Measurements from ENCODE around the gene SIGLEC5. TPM values are rescaled to one million over a fixed set of nuclear protein-coding genes. Genes with fewer than 3 reads are reported as not detected.

SIGLEC5 gene
- total and polyA plus RNA-seq, 2 of the 13 experiments (the other 11 are each of a cell fraction or from before 2014, with no cell fraction given): not detected

DNA sequence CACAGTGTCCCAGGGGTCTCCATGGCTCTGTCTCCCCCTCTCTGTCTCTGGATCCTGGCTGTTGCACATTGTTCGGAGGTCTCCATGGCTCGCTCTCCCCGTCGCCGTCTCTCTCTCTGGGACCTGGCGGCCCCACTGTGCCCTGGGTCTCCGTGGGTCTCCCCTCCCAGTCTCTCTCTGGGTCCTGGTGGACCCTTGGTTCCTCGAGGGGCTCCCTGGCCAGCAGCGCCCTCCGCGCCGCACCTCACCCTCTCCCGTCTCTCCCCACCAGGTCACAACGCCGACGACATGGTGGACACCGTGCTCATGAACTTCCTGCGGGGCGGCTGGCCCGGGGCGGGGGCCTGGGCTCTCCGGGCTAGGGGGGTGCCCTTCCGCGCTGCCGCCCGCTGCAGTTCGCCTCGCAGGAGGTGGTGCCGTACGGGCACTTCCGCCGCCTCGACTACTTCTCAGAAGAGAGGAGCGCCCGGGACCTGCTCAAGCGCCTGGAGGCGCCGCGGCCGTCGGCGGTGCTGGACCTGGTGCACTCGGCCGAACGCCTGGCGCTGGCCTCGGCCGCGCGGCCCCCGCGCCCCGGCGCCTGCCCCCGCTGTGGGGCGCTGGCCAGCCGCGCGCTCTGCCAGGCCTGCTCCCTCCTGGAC is 29.1 kb downstream of the SIGLEC5 start:
- intact Hi-C loops (cut with micrococcal nuclease; ENCODE audit: unreplicated experiment): no loop called here
- Histone ChIP-seq H3K4me3 (replicated peaks in 1 of 3; ENCODE audit: insufficient read depth in 1 of 3, low read depth in 2 of 3, low read length in 3 of 3) (no peak overlapping the region), H3K27me3 (ENCODE audit: control insufficient read depth in 1 of 2, insufficient read depth in 2 of 2, low read length in 2 of 2) (no peaks in the 10 kb centered on the region), H3K36me3 (replicated peaks in 1 of 2; ENCODE audit: control insufficient read depth in 1 of 2, insufficient read depth in 2 of 2, low read length in 2 of 2) (no peaks in the 10 kb centered on the region), H4K20me1 (ENCODE audit: insufficient read depth, low read length) (no peaks in the 10 kb centered on the region), H3K4me1 (ENCODE audit: insufficient read depth, low read length) (no peaks in the 10 kb centered on the region), H3K79me2 (ENCODE audit: insufficient read depth, low read length) (no peaks in the 10 kb centered on the region), H3K27ac (ENCODE audit: extremely low read length, insufficient read depth, low read length) (no peak overlapping the region), H3K9me3 (ENCODE audit: low read length) (no peaks in the 10 kb centered on the region), H3K4me2 (ENCODE audit: low read depth, low read length) (no peak overlapping the region), H3K9ac (ENCODE audit: insufficient read depth, low read depth, low read length) (no peak overlapping the region), H2AFZ (ENCODE audit: low read length) (no peak overlapping the region)
- POLR2A ChIA-PET: no interaction called here
- DNase-seq (ENCODE audit: low spot score) (no peak), ATAC-seq (no peak), FAIRE-seq (no peak)
- WGBS (ENCODE audit: low lambda C conversion rate): 79% methylated on average over 33 of the region's 59 CpGs
- in situ Hi-C loops (cut with HindIII; ENCODE audit: extremely low pct_ligation_motif_present, low pct_unique_long_range_greater_than_20kb): no loop called here
- CTCF ChIA-PET (ENCODE audit: low intra/inter-chr PET ratio, low total read pairs): no interaction called here
- BruUV-seq (replicated peaks): no TSS peak
- TF ChIP-seq ZFP82 (CRISPR knock-in tag; IDR thresholded peaks at IDR 0.05; ENCODE audit: borderline replicate concordance) (no peak), ZNF780A (CRISPR knock-in tag; IDR thresholded peaks at IDR 0.05) (no peak), CHCHD3 (CRISPR knock-in tag; IDR thresholded peaks at IDR 0.05) (no peak), ZNF597 (CRISPR knock-in tag; IDR thresholded peaks at IDR 0.05) (no peak), ZNF547 (CRISPR knock-in tag; IDR thresholded peaks at IDR 0.05) (no peak), SPEN (CRISPR knock-in tag; IDR thresholded peaks at IDR 0.05; ENCODE audit: low read depth) (no peak), HMGA1 (CRISPR knock-in tag; conservative IDR thresholded peaks at IDR 0.05) (no peak), TAF15 (IDR thresholded peaks at IDR 0.05; ENCODE audit: low read depth, low read length, poor library complexity, severe bottlenecking) (no peak), KAT2B (IDR thresholded peaks at IDR 0.05; ENCODE audit: borderline replicate concordance, low read depth, low read length) (no peak), ZNF572 (CRISPR knock-in tag; IDR thresholded peaks at IDR 0.05) (no peak), ZMYM4 (CRISPR knock-in tag; IDR thresholded peaks at IDR 0.05) (no peak), ZNF501 (CRISPR knock-in tag; IDR thresholded peaks at IDR 0.05) (no peak)
- TF ChIP-seq, protein P1, sequence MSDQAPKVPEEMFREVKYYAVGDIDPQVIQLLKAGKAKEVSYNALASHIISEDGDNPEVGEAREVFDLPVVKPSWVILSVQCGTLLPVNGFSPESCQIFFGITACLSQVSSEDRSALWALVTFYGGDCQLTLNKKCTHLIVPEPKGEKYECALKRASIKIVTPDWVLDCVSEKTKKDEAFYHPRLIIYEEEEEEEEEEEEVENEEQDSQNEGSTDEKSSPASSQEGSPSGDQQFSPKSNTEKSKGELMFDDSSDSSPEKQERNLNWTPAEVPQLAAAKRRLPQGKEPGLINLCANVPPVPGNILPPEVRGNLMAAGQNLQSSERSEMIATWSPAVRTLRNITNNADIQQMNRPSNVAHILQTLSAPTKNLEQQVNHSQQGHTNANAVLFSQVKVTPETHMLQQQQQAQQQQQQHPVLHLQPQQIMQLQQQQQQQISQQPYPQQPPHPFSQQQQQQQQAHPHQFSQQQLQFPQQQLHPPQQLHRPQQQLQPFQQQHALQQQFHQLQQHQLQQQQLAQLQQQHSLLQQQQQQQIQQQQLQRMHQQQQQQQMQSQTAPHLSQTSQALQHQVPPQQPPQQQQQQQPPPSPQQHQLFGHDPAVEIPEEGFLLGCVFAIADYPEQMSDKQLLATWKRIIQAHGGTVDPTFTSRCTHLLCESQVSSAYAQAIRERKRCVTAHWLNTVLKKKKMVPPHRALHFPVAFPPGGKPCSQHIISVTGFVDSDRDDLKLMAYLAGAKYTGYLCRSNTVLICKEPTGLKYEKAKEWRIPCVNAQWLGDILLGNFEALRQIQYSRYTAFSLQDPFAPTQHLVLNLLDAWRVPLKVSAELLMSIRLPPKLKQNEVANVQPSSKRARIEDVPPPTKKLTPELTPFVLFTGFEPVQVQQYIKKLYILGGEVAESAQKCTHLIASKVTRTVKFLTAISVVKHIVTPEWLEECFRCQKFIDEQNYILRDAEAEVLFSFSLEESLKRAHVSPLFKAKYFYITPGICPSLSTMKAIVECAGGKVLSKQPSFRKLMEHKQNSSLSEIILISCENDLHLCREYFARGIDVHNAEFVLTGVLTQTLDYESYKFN (CRISPR knock-in tag; conservative IDR thresholded peaks at IDR 0.05): no peak
- TF ChIP-seq, protein P2, sequence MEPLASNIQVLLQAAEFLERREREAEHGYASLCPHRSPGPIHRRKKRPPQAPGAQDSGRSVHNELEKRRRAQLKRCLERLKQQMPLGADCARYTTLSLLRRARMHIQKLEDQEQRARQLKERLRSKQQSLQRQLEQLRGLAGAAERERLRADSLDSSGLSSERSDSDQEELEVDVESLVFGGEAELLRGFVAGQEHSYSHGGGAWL (CRISPR knock-in tag; IDR thresholded peaks at IDR 0.05): no peak
